Measurements from ENCODE around the gene GNB2.
A peak's percentile ranks its signal among the peaks of the same experiment; 100 is the strongest.

Gene GNB2

GRCh38 chr7:100673302-100673941 lies at the start of gene GNB2:
Gene GNB2, plus strand, starts transcription at chr7:100673740. Its CDS starts 2,526 bp downstream, at chr7:100676266.
- Histone ChIP-seq H3K4me3 (ENCODE audit: low read depth, low read length, poor library complexity, severe bottlenecking) (peak within 1 kb of the TSS; percentile 76), H3K27me3 (ENCODE audit: insufficient read depth, low read length) (no peaks in the 10 kb centered on the region), H3K4me1 (ENCODE audit: insufficient read depth, low read length, severe bottlenecking) (peaks cover 11% of the 10 kb centered on the region), H3K9me3 (ENCODE audit: low read length) (no peaks in the 10 kb centered on the region), H3K79me2 (ENCODE audit: insufficient read depth, low read length) (peaks cover 6% of the 10 kb centered on the region), H3K9ac (ENCODE audit: low read length) (peak within 1 kb of the TSS; percentile 94), H3F3A (ENCODE audit: insufficient read depth, low read length) (no peaks in the 10 kb centered on the region), H4K20me1 (ENCODE audit: insufficient read depth, low read length) (no peaks in the 10 kb centered on the region), H3K4me2 (ENCODE audit: low read length) (peak within 1 kb of the TSS; percentile 80), H3K9me2 (ENCODE audit: low read depth, low read length) (no peaks in the 10 kb centered on the region), H2AFZ (ENCODE audit: low read length) (no peak within 1 kb of the TSS), H3K36me3 (ENCODE audit: insufficient read depth, low read length) (peaks cover 22% of the 10 kb centered on the region), H3K27ac (ENCODE audit: low read depth, low read length, poor library complexity, severe bottlenecking) (peak within 1 kb of the TSS; percentile 74)
- TF ChIP-seq CTCF (IDR thresholded peaks at IDR 0.05; ENCODE audit: low read length) (no peak), EZH2 (IDR thresholded peaks at IDR 0.05; ENCODE audit: borderline replicate concordance, low read length) (no peak)

- H3K27ac ChIP-seq (ENCODE audit: low read depth, low read length, poor library complexity, severe bottlenecking): no peak overlapping the region
- no peak overlapping the region for H3K4me2 ChIP-seq (ENCODE audit: low read length)
- H2AFZ ChIP-seq (ENCODE audit: low read length): no peak overlapping the region
- H3K9me2 ChIP-seq (ENCODE audit: low read depth, low read length): no peaks in the 10 kb centered on the region
- no peaks in the 10 kb centered on the region for H4K20me1 ChIP-seq (ENCODE audit: insufficient read depth, low read length)
- no peaks in the 10 kb centered on the region for H3K27me3 ChIP-seq (ENCODE audit: insufficient read depth, low read length)
- no peak overlapping the region for H3K9ac ChIP-seq (ENCODE audit: low read length)
- no peaks in the 10 kb centered on the region for H3K79me2 ChIP-seq (ENCODE audit: insufficient read depth, low read length)
- H3K4me3 ChIP-seq (ENCODE audit: low read depth, low read length, poor library complexity, severe bottlenecking): no peak overlapping the region
- H3K36me3 ChIP-seq (ENCODE audit: insufficient read depth, low read length): no peaks in the 10 kb centered on the region
- peaks cover 19% of the 10 kb centered on the region for H3K4me1 ChIP-seq (ENCODE audit: insufficient read depth, low read length, severe bottlenecking)
- TF ChIP-seq EZH2 (IDR thresholded peaks at IDR 0.05; ENCODE audit: borderline replicate concordance, low read length) (no peak), CTCF (IDR thresholded peaks at IDR 0.05; ENCODE audit: low read length) (no peak)
- H3K9me3 ChIP-seq (ENCODE audit: low read length): no peaks in the 10 kb centered on the region
- H3F3A ChIP-seq (ENCODE audit: insufficient read depth, low read length): no peaks in the 10 kb centered on the region
Measured at GRCh38 chr7:100623951-100624824, 49.4 kb upstream of the GNB2 start.

GRCh38 chr7:100626055-100626454 lies 47.5 kb upstream of the GNB2 start:
- Histone ChIP-seq H3K79me2 (ENCODE audit: insufficient read depth, low read length) (no peaks in the 10 kb centered on the region), H3K27me3 (ENCODE audit: insufficient read depth, low read length) (no peaks in the 10 kb centered on the region), H3K4me2 (ENCODE audit: low read length) (peak overlapping the region; percentile 74), H2AFZ (ENCODE audit: low read length) (no peak overlapping the region), H3K27ac (ENCODE audit: low read depth, low read length, poor library complexity, severe bottlenecking) (no peak overlapping the region), H3K4me1 (ENCODE audit: insufficient read depth, low read length, severe bottlenecking) (peaks cover 22% of the 10 kb centered on the region), H3K4me3 (ENCODE audit: low read depth, low read length, poor library complexity, severe bottlenecking) (peak overlapping the region; percentile 62), H4K20me1 (ENCODE audit: insufficient read depth, low read length) (no peaks in the 10 kb centered on the region), H3K9me2 (ENCODE audit: low read depth, low read length) (no peaks in the 10 kb centered on the region), H3K36me3 (ENCODE audit: insufficient read depth, low read length) (no peaks in the 10 kb centered on the region), H3K9ac (ENCODE audit: low read length) (peak overlapping the region; percentile 33; the same call in 1 of the 2 replicates), H3F3A (ENCODE audit: insufficient read depth, low read length) (no peaks in the 10 kb centered on the region), H3K9me3 (ENCODE audit: low read length) (no peaks in the 10 kb centered on the region)
- TF ChIP-seq EZH2 (IDR thresholded peaks at IDR 0.05; ENCODE audit: borderline replicate concordance, low read length): no peak
- TF ChIP-seq CTCF (IDR thresholded peaks at IDR 0.05; ENCODE audit: low read length): no peak
